H54 (cell line): ENCODE measurements around the gene WDR5B.
A peak's percentile ranks its signal among the peaks of the same experiment; 100 is the strongest.

Experiments
- DNase-seq: peaks from one replicate; pipeline ENCODE4 v3.0.0; 2011; ENCODE audit warnings: low spot score, mixed read lengths; ENCODE audit not compliant: insufficient read length
- FAIRE-seq: peaks from 3 replicates; lab custom pipeline; 2011; peaks lifted over from hg19 to GRCh38; lab: Jason Lieb, UNC
- POLR2A ChIP-seq: IDR thresholded peaks from 2 replicates; pipeline ENCODE4 v1.6.1; 2011; ENCODE audit warnings: low read depth, mild to moderate bottlenecking, low read length

Gene WDR5B

GRCh38 chr3:122427857-122428471 is 12.1 kb upstream of the WDR5B start:
- DNase-seq (no peak), FAIRE-seq (peak; percentile 58)

GRCh38 chr3:122421836-122422235 is 6.0 kb upstream of the WDR5B start:
- FAIRE-seq = peak; percentile 70
- no peak for TF ChIP-seq POLR2A
- DNase-seq = no peak

More at GRCh38 chr3:122427857-122428471, 12.1 kb upstream of the WDR5B start:
- TF ChIP-seq POLR2A = no peak

- TF ChIP-seq POLR2A = no peak
- no peak for DNase-seq
- no peak for FAIRE-seq
Observed at GRCh38 chr3:122421101-122421500, 5.2 kb upstream of the WDR5B start.

GRCh38 chr3:122416966-122417365 is 1.1 kb upstream of the WDR5B start:
- FAIRE-seq (no peak), DNase-seq (no peak)
- no peak for TF ChIP-seq POLR2A

- FAIRE-seq (peak; percentile 87), DNase-seq (peak; percentile 23)
- no peak for TF ChIP-seq POLR2A
Observed at GRCh38 chr3:122415104-122415744, 638 bp downstream of the WDR5B start.

- TF ChIP-seq POLR2A = no peak
- FAIRE-seq (no peak), DNase-seq (no peak)
Observed at GRCh38 chr3:122414391-122414790, 1.5 kb downstream of the WDR5B start.

- TF ChIP-seq POLR2A = no peak
- DNase-seq = no peak
- FAIRE-seq = no peak
Observed at GRCh38 chr3:122410639-122411038, 5.2 kb downstream of the WDR5B start.

GRCh38 chr3:122410111-122410510 is 5.8 kb downstream of the WDR5B start:
- no peak for TF ChIP-seq POLR2A
- FAIRE-seq (no peak), DNase-seq (no peak)

GRCh38 chr3:122409446-122409845 is 6.4 kb downstream of the WDR5B start:
- no peak for TF ChIP-seq POLR2A
- DNase-seq = no peak
- no peak for FAIRE-seq

- DNase-seq (no peak), FAIRE-seq (no peak)
- no peak for TF ChIP-seq POLR2A
Observed at GRCh38 chr3:122407946-122408345, 7.9 kb downstream of the WDR5B start.

GRCh38 chr3:122406198-122406597 is 9.7 kb downstream of the WDR5B start:
- no peak for DNase-seq

GRCh38 chr3:122405015-122405414 is 10.8 kb downstream of the WDR5B start:
- FAIRE-seq (no peak), DNase-seq (no peak)
- TF ChIP-seq POLR2A = no peak

More at GRCh38 chr3:122406198-122406597, 9.7 kb downstream of the WDR5B start:
- TF ChIP-seq POLR2A = no peak
- no peak for FAIRE-seq

- FAIRE-seq = no peak
- no peak for TF ChIP-seq POLR2A
- no peak for DNase-seq
Observed at GRCh38 chr3:122403489-122403888, 12.4 kb downstream of the WDR5B start.

- no peak for TF ChIP-seq POLR2A
- no peak for DNase-seq
- no peak for FAIRE-seq
Observed at GRCh38 chr3:122398920-122399319, 16.9 kb downstream of the WDR5B start.

GRCh38 chr3:122397201-122397600 is 18.7 kb downstream of the WDR5B start:
- DNase-seq = no peak
- FAIRE-seq = no peak
- no peak for TF ChIP-seq POLR2A

GRCh38 chr3:122396511-122396910 is 19.4 kb downstream of the WDR5B start:
- no peak for FAIRE-seq
- no peak for TF ChIP-seq POLR2A
- no peak for DNase-seq
